Hepatocyte (in vitro differentiated cells): ENCODE results near the gene NTRK3. TPM values are rescaled to one million over a fixed set of nuclear protein-coding genes. Genes with fewer than 3 reads are reported as not detected.

Experiments used
- DNase-seq: peaks from one replicate; pipeline ENCODE4 v3.0.0-alpha.2; 2016; ENCODE audit warnings: low spot score
- H2AFZ ChIP-seq: fragments of 200-600 bp; sonication (generic); 2 replicates; pipeline ENCODE4 v1.6.0; 2016; ENCODE audit warnings: antibody characterized with exemption, mild to moderate bottlenecking
- H3K27ac ChIP-seq: fragments of 200-600 bp; sonication (generic); 2 replicates; pipeline ENCODE4 v1.5.1; 2016; ENCODE audit warnings: mild to moderate bottlenecking
- H3K27me3 ChIP-seq: fragments of 200-600 bp; sonication (generic); 2 replicates; pipeline ENCODE4 v1.6.1; 2016
- H3K36me3 ChIP-seq: fragments of 200-600 bp; sonication (generic); replicated peaks from 2 replicates; pipeline ENCODE4 v1.5.1; 2016; ENCODE audit warnings: low read depth; ENCODE audit not compliant: insufficient read depth
- H3K4me1 ChIP-seq: fragments of 200-600 bp; sonication (generic); 2 replicates; pipeline ENCODE4 v1.5.1; 2016; ENCODE audit warnings: mild to moderate bottlenecking, moderate library complexity; ENCODE audit not compliant: insufficient read depth
- H3K4me2 ChIP-seq: fragments of 200-600 bp; sonication (generic); 2 replicates; pipeline ENCODE4 v1.6.0; 2016
- H3K4me3 ChIP-seq: fragments of 200-600 bp; sonication (generic); 2 replicates; pipeline ENCODE4 v1.5.1; 2016; ENCODE audit warnings: mild to moderate bottlenecking
- H3K79me2 ChIP-seq: fragments of 200-600 bp; sonication (generic); 2 replicates; pipeline ENCODE4 v1.6.0; 2017; ENCODE audit warnings: mild to moderate bottlenecking
- H3K9me2 ChIP-seq: fragments of 200-600 bp; sonication (generic); replicated peaks from 2 replicates; pipeline ENCODE4 v1.6.0; 2017; ENCODE audit warnings: mild to moderate bottlenecking; ENCODE audit not compliant: insufficient read depth
- H3K9me3 ChIP-seq: fragments of 200-600 bp; sonication (generic); 2 replicates; pipeline ENCODE4 v1.5.1; 2016; ENCODE audit warnings: low read depth, mild to moderate bottlenecking
- H4K20me1 ChIP-seq: fragments of 200-600 bp; sonication (generic); 2 replicates; pipeline ENCODE4 v1.6.0; 2016; ENCODE audit warnings: mild to moderate bottlenecking; ENCODE audit not compliant: insufficient read depth, poor library complexity, severe bottlenecking
- EZH2 ChIP-seq: fragments of 200-600 bp; sonication (generic); IDR thresholded peaks from 2 replicates; pipeline ENCODE4 v1.6.1; 2016; ENCODE audit warnings: antibody characterized with exemption, mild to moderate bottlenecking, borderline replicate concordance
- EZH2phosphoT487 ChIP-seq: fragments of 200-600 bp; sonication (generic); IDR thresholded peaks from one replicate; pipeline ENCODE4 v1.6.1; 2018; ENCODE audit warnings: antibody characterized with exemption, mild to moderate bottlenecking, low read depth, moderate library complexity; ENCODE audit not compliant: unreplicated experiment, severe bottlenecking
- WGBS: methylation state at CpG from one replicate; pipeline ENCODE4 v1.1.6; 2016; ENCODE audit warnings: low lambda C conversion rate; ENCODE audit errors: missing lambda C conversion rate; 5-methylcytosine and 5-hydroxymethylcytosine counted together
- polyA plus RNA-seq: library from polyadenylated mRNA; unstranded; fragments of >200 nt; fragmentation: Nextera tagmentation; extraction: Ambion mirVana; gene quantifications from 2 replicates; pipeline ENCODE4 v1.2.1, GENCODE V29; 2016
- total RNA-seq: library from RNA; depleted of rRNA; stranded (reverse); fragments of >200 nt; gene quantifications from 2 replicates; pipeline ENCODE4 v1.2.3, GENCODE V29; 2014
- TF ChIP-seq, protein P1 (sequence below): fragments of 200-600 bp; sonication (generic); IDR thresholded peaks from 2 replicates; pipeline ENCODE4 v1.5.1; 2016; ENCODE audit warnings: antibody characterized with exemption, mild to moderate bottlenecking; ENCODE audit not compliant: poor library complexity

NTRK3 gene
- total and polyA plus RNA-seq, 2 experiments from 2014 or later = 4.9 to 5.6 TPM

DNA sequence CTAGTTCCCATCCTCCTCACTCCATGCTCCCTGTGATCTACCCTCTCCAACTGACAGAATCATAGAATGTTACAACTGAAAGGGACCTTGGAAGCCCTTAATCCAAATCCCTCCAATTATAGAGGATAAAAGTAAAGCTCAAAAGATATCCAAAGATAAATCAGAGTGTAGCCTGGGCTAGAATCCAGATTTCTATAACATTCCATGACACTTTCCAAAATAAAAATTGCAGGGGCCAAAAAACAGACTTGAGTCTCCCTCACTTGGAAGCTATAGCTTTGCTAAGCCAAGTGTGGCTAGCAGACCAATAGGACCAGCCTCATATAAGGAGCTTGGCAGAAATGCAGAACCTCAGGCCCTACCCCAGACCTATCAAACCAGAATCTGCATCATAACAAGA lies 148.1 kb downstream of the NTRK3 start:
- Histone ChIP-seq H3K27ac (no peak overlapping the region), H3K4me1 (no peaks in the 10 kb centered on the region), H4K20me1 (no peaks in the 10 kb centered on the region), H3K4me3 (no peak overlapping the region), H3K9me3 (no peaks in the 10 kb centered on the region), H2AFZ (no peak overlapping the region), H3K4me2 (no peak overlapping the region), H3K79me2 (no peaks in the 10 kb centered on the region), H3K27me3 (no peaks in the 10 kb centered on the region), H3K9me2 (no peaks in the 10 kb centered on the region), H3K36me3 (no peaks in the 10 kb centered on the region)
- no peak for DNase-seq
- TF ChIP-seq, protein P1, sequence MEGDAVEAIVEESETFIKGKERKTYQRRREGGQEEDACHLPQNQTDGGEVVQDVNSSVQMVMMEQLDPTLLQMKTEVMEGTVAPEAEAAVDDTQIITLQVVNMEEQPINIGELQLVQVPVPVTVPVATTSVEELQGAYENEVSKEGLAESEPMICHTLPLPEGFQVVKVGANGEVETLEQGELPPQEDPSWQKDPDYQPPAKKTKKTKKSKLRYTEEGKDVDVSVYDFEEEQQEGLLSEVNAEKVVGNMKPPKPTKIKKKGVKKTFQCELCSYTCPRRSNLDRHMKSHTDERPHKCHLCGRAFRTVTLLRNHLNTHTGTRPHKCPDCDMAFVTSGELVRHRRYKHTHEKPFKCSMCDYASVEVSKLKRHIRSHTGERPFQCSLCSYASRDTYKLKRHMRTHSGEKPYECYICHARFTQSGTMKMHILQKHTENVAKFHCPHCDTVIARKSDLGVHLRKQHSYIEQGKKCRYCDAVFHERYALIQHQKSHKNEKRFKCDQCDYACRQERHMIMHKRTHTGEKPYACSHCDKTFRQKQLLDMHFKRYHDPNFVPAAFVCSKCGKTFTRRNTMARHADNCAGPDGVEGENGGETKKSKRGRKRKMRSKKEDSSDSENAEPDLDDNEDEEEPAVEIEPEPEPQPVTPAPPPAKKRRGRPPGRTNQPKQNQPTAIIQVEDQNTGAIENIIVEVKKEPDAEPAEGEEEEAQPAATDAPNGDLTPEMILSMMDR = no peak
- TF ChIP-seq EZH2 (no peak), EZH2phosphoT487 (no peak)

DNA sequence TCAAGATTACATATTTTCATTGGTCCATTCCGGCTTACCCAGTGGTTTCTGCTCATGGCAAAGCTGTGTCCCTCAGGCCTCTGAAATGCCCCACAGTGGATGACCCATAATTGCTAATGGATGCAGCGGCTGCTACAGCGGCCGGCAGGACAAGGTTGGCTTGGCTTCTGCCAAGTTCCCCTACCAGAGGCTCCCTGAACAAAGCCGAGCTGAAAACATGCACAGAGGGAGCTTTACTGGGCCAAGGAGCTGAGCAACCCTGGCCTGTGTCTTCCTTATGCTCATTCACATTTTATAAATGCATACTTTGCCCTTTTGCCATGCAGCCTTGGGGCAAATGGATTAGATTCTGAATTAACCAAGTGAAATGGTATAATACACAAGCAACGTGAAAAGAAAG lies 150.5 kb downstream of the NTRK3 start:
- WGBS = 92% methylated on average over 6 of the region's 6 CpGs
- no peak overlapping the region for H3K4me2 ChIP-seq
- no peaks in the 10 kb centered on the region for H3K9me2 ChIP-seq
- H3K4me3 ChIP-seq = no peak overlapping the region
- no peaks in the 10 kb centered on the region for H3K4me1 ChIP-seq
- no peak overlapping the region for H3K27ac ChIP-seq
- no peaks in the 10 kb centered on the region for H3K9me3 ChIP-seq
- no peak overlapping the region for H2AFZ ChIP-seq
- H3K27me3 ChIP-seq = no peaks in the 10 kb centered on the region
- TF ChIP-seq EZH2 (no peak), EZH2phosphoT487 (no peak)
- TF ChIP-seq, protein P1 = no peak
- no peak for DNase-seq
- H3K36me3 ChIP-seq = no peaks in the 10 kb centered on the region
- no peaks in the 10 kb centered on the region for H4K20me1 ChIP-seq
- no peaks in the 10 kb centered on the region for H3K79me2 ChIP-seq

DNA sequence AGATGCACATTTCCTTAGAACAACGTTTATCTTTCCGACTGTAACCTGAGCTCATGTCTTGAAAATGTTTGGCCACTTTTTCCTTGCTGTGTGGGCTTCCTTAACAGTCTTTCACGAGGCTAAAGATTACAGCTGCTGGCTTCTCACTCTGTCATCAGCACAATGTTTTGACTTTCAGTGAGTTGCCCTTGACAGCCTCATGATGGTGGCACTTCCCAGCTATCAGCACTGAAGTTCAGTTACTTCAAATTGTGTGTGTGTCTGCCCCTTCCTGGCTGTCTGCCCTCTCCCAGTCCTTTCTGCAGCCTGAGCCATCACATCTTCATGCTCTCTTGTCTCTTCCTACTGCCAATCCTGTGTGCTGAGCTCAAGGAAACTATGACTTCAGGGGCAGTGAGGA lies 152.2 kb downstream of the NTRK3 start:
- no peaks in the 10 kb centered on the region for H3K9me3 ChIP-seq
- H2AFZ ChIP-seq = no peak overlapping the region
- H3K79me2 ChIP-seq = no peaks in the 10 kb centered on the region
- no peak overlapping the region for H3K27ac ChIP-seq
- WGBS = 44% methylated on average over 3 of the region's 3 CpGs
- H4K20me1 ChIP-seq = no peaks in the 10 kb centered on the region
- H3K36me3 ChIP-seq = no peaks in the 10 kb centered on the region
- no peak for DNase-seq
- no peaks in the 10 kb centered on the region for H3K27me3 ChIP-seq
- no peaks in the 10 kb centered on the region for H3K9me2 ChIP-seq
- TF ChIP-seq, protein P1 = no peak
- no peak overlapping the region for H3K4me3 ChIP-seq
- no peak overlapping the region for H3K4me2 ChIP-seq
- H3K4me1 ChIP-seq = no peaks in the 10 kb centered on the region

DNA sequence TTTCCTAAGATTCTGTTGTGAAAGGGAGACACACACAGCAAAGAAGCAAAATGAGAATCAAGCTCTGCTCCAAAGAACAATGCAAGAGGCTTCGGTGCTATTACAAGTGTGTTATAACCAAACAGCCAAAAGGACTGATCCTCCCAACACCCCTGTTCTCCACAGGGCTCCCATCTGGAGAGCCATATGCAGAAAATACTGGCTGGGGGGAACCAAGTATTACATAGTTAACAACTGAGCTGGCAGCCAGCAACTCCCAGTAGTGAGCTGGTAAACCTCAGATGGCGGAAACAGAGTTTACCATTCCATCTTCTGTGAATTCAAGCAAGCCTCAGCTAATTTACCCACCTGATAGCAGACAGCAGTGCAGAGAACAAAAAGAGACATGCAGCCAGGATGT lies 156.4 kb downstream of the NTRK3 start:
- H3K4me2 ChIP-seq = no peak overlapping the region
- H3K9me3 ChIP-seq = no peaks in the 10 kb centered on the region
- H3K27ac ChIP-seq = no peak overlapping the region
- no peak overlapping the region for H2AFZ ChIP-seq
- TF ChIP-seq EZH2phosphoT487 (no peak), EZH2 (no peak)
- TF ChIP-seq, protein P1 = no peak
- WGBS = 85% methylated on average over 2 of the region's 2 CpGs
- no peak for DNase-seq
- H3K36me3 ChIP-seq = no peaks in the 10 kb centered on the region
- H3K27me3 ChIP-seq = no peaks in the 10 kb centered on the region
- no peak overlapping the region for H3K4me3 ChIP-seq
- no peaks in the 10 kb centered on the region for H3K79me2 ChIP-seq
- H4K20me1 ChIP-seq = no peaks in the 10 kb centered on the region
- peaks cover 5% of the 10 kb centered on the region for H3K4me1 ChIP-seq
- H3K9me2 ChIP-seq = no peaks in the 10 kb centered on the region
